KMS-11 (cell line): Measurements from ENCODE around the gene BCAM.

Source experiments
- H2AFZ ChIP-seq: fragments of 200-600 bp; sonication (generic); 2 replicates; pipeline ENCODE4 v1.6.1; 2016; ENCODE audit warnings: antibody characterized with exemption, mixed run types, low read depth
- H3K27ac ChIP-seq: fragments of 200-600 bp; sonication (generic); 2 replicates; pipeline ENCODE4 v1.6.1; 2016; ENCODE audit warnings: mild to moderate bottlenecking, mixed run types
- H3K27me3 ChIP-seq: fragments of 200-600 bp; sonication (generic); 2 replicates; pipeline ENCODE4 v1.6.1; 2017; ENCODE audit warnings: mild to moderate bottlenecking, low read depth, mixed run types, moderate library complexity; ENCODE audit not compliant: insufficient read depth
- H3K36me3 ChIP-seq: fragments of 200-600 bp; sonication (generic); 2 replicates; pipeline ENCODE4 v1.6.1; 2017; ENCODE audit warnings: mild to moderate bottlenecking, mixed run types; ENCODE audit not compliant: insufficient read depth
- H3K4me1 ChIP-seq: fragments of 200-600 bp; sonication (generic); 2 replicates; pipeline ENCODE4 v1.6.1; 2016; ENCODE audit warnings: mild to moderate bottlenecking, low read depth, mixed run types; ENCODE audit not compliant: poor library complexity, severe bottlenecking
- H3K4me2 ChIP-seq: fragments of 200-600 bp; sonication (generic); 2 replicates; pipeline ENCODE4 v1.7.0; 2016; ENCODE audit warnings: mild to moderate bottlenecking, mixed run types
- H3K4me3 ChIP-seq: fragments of 200-600 bp; sonication (generic); IDR thresholded peaks from 2 replicates; pipeline ENCODE4 v1.6.1; 2017; ENCODE audit warnings: low read depth, low read length, mixed read lengths; ENCODE audit not compliant: insufficient read depth
- H3K79me2 ChIP-seq: fragments of 200-600 bp; sonication (generic); 2 replicates; pipeline ENCODE4 v1.6.1; 2016; ENCODE audit warnings: low read depth, mixed run types; ENCODE audit not compliant: insufficient read depth
- H3K9ac ChIP-seq: fragments of 200-600 bp; sonication (generic); 2 replicates; pipeline ENCODE4 v1.6.1; 2016; ENCODE audit warnings: mild to moderate bottlenecking, mixed run types
- H4K20me1 ChIP-seq: fragments of 200-600 bp; sonication (generic); 2 replicates; pipeline ENCODE4 v1.6.1; 2016; ENCODE audit warnings: mild to moderate bottlenecking, mixed run types; ENCODE audit not compliant: insufficient read depth
- CTCF ChIP-seq: fragments of 200-600 bp; sonication (generic); conservative IDR thresholded peaks from 2 replicates; pipeline ENCODE4 v1.6.1; 2017; ENCODE audit warnings: low read depth, mild to moderate bottlenecking, antibody characterized with exemption, low read length, moderate library complexity, mixed read lengths

Gene BCAM, protein sequence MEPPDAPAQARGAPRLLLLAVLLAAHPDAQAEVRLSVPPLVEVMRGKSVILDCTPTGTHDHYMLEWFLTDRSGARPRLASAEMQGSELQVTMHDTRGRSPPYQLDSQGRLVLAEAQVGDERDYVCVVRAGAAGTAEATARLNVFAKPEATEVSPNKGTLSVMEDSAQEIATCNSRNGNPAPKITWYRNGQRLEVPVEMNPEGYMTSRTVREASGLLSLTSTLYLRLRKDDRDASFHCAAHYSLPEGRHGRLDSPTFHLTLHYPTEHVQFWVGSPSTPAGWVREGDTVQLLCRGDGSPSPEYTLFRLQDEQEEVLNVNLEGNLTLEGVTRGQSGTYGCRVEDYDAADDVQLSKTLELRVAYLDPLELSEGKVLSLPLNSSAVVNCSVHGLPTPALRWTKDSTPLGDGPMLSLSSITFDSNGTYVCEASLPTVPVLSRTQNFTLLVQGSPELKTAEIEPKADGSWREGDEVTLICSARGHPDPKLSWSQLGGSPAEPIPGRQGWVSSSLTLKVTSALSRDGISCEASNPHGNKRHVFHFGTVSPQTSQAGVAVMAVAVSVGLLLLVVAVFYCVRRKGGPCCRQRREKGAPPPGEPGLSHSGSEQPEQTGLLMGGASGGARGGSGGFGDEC

DNA sequence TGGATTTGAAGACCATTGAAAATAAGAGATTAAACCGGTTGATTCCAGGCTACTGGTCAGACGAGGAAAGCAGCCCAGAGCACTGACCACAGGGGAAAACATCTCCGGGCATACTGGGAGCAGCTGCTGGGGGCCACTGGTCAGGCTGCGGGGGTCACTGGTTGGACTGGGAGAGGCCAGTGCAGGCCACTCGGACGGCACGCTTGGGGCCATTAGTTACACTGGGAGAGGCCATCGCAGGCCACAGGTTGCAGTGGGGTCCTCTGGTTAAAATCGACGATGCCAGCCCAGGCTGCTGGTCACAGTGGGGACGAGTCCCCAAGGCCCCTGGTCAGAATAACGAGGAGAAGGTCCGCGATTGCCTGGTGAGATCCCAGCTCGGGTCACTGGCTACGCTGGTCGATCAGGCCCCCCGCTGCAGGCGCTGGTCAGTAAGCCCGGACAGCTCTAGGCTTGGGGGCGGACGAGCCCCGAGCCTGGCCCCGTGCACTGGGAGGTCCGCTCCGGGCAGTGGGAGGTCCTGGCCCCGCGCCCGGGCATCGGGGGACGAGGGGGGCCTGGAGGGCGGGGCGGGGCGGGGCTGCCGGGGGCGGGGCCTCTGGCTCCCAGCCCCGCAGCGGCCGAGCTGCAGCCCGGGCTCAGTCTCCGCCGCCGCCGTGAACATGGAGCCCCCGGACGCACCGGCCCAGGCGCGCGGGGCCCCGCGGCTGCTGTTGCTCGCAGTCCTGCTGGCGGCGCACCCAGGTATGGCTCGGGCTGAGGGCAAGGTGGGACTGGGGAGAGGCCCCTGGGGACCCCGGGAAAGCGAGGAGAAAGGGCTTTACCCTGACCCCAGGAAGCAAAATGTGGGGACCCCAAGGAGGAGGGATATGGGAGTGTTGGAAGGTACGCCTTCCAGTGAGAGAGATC lies at the start of gene BCAM:
TSS of gene BCAM (plus strand) at position 641 of the 909 bp plus-strand sequence. CDS start at position 663, 22 bp downstream.
- Histone ChIP-seq H4K20me1 (no peaks in the 10 kb centered on the region), H3K4me3 (no peak within 1 kb of the TSS), H3K9ac (no peak within 1 kb of the TSS), H3K4me2 (no peak within 1 kb of the TSS), H3K27me3 (peaks cover 52% of the 10 kb centered on the region), H3K36me3 (no peaks in the 10 kb centered on the region), H3K27ac (no peak within 1 kb of the TSS), H2AFZ (no peak within 1 kb of the TSS), H3K4me1 (peaks cover 21% of the 10 kb centered on the region), H3K79me2 (no peaks in the 10 kb centered on the region)
- TF ChIP-seq CTCF = no peak

DNA sequence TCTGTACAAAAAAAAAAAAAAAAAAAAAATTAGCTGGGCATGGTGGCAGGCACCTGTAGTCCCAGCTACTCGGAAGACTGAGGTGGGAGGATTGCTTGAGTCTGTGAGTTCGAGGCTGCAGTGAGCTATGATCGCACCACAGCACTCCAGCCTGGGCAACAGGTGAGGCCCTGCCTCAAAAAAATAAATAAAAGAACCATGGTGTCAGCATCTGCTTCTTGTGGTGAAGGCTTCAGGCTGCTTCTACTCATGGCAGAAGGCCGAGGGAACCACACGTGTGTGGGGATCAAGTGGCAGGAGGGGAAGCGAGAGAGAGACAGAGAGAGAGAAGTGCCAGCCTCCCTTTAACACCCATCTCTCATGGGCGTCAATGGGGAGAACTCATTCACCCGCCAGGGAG lies 46.9 kb upstream of the BCAM start:
- Histone ChIP-seq H3K79me2 (no peaks in the 10 kb centered on the region), H3K36me3 (no peaks in the 10 kb centered on the region), H3K4me1 (peaks cover 60% of the 10 kb centered on the region), H2AFZ (no peak overlapping the region), H3K27ac (peak overlapping the region; percentile 19; the same call in 1 of the 2 replicates), H3K9ac (no peak overlapping the region), H3K4me3 (no peak overlapping the region), H3K4me2 (peak overlapping the region; percentile 24; the same call in 1 of the 2 replicates), H3K27me3 (no peaks in the 10 kb centered on the region), H4K20me1 (no peaks in the 10 kb centered on the region)
- TF ChIP-seq CTCF = no peak

DNA sequence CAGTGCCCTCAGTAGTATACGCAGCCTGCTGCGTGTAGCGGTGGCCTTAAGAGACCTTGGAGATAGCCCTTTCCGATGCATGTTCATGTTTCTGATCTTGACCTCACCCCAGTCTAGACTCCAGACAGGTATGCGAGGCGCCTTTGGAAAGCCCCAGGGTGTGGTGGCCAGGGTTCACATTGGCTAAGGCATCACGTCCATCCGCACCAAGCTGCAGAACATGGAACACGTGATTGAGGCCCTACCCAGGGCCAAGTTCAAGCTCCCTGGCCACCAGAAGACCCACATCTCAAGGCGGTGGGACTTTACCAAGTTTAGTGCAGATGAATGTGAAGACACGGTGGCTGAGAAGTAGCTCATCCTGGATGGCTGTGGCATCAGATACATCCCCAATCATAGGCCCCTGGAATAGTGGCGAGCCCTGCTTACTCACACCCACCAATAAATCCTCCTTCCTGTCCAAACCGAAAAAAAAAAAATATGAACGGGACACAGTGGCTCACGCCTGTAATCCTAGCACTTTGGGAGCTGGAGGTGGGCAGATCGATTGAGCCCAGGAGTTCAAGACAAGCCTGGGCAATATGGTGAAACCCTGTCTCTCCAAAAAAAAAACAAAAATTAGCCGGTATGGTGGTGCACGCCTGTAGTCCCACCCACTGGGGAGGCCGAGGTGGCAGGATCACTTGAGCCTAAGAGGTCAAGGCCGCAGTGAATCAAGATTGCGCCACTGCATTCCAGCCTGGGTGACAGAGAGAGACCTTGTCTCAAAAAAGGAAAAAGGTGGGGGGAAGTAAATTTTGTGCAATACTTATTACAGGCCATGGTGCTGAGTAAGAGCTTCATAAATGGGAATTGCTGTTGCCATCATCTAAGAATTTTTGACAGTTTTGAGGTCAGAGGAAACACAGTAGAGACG lies 43.6 kb upstream of the BCAM start:
- TF ChIP-seq CTCF = no peak
- no peaks in the 10 kb centered on the region for H3K27me3 ChIP-seq

More for the DNA sequence above, 43.6 kb upstream of the BCAM start:
- H3K79me2 ChIP-seq = no peaks in the 10 kb centered on the region
- H3K4me1 ChIP-seq = peaks cover 80% of the 10 kb centered on the region
- no peak overlapping the region for H3K27ac ChIP-seq
- H2AFZ ChIP-seq = no peak overlapping the region
- no peaks in the 10 kb centered on the region for H3K36me3 ChIP-seq
- H4K20me1 ChIP-seq = no peaks in the 10 kb centered on the region
- H3K4me2 ChIP-seq = no peak overlapping the region
- H3K9ac ChIP-seq = no peak overlapping the region
- no peak overlapping the region for H3K4me3 ChIP-seq
